ENCODE data around the gene ZNF292.
"Not testable (repeated sequence)": the region's sequence is repeated elsewhere in the genome, so short reads cannot be mapped to it uniquely, and the experiment has no call there.

The ZNF292 gene

DNA sequence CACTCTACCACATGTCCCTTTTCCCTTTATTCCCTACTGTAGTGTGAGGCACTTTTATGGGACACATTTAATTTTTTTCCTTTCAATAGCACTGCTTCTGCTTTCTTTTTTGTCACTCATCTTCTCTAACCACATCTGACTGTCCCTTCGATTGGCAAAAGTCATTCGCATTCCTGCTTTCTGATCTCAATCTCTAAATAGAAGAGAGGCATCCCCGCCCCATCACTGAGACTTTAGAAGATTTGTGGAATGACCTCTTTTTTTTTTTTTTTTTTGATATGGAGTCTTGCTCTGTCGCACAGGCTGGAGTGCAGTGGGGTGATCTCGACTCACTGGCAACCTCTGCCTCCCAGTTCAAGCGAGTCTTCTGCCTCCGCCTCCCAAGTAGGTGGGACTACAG, 9.1 kb downstream of the ZNF292 start:
- DNase-seq = no peak

DNA sequence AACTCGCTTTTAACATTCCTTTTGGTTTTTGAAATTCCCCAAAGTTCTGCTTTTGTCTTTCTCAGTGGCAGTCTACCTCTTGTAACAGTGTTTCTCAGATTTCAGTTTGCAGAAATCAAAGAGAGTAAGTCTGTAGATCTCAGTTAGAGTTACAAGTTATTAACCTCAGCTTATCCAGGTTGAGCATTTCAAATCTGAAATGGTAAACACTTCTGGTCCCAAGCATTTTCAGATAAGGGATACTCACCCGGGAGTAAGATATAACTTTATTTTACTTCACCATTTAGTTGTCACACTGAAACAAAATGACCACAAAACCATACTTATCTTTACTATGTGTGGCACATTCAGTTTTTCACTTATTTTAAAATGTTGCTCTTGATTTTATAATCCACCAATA, 9.8 kb downstream of the ZNF292 start:
- DNase-seq = no peak

DNA sequence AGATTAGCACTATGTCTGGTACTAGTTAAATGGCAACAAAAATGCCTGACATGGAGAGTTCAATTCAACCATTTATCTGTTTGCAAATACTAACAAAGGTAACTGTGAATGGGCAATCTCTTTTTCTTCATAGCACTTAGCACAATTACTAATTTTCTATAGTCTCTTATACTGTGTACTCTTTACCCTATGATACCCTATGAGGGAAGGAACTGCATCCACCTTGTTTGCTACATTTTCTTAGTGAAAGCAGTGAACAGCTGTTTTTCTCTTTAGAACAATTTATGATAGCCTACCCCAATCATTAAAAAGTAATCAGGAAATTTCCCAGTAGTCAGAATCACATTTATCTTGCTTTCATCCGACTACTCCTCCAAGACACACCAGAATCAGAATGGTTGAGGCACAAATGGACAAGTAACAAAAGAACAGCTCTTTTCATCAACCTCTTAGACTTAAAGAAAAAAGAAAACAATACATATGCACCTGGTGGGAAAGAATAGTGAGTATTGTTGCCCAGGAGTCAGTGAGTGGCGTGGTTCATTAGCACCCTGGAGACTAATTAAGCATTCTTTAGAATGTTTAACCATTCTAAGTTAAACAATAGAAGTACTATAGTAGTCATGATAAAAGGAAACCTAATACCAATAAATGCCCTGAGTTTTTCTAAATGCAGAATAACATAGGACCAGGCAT, 16.7 kb downstream of the ZNF292 start:
- no peak for DNase-seq

DNA sequence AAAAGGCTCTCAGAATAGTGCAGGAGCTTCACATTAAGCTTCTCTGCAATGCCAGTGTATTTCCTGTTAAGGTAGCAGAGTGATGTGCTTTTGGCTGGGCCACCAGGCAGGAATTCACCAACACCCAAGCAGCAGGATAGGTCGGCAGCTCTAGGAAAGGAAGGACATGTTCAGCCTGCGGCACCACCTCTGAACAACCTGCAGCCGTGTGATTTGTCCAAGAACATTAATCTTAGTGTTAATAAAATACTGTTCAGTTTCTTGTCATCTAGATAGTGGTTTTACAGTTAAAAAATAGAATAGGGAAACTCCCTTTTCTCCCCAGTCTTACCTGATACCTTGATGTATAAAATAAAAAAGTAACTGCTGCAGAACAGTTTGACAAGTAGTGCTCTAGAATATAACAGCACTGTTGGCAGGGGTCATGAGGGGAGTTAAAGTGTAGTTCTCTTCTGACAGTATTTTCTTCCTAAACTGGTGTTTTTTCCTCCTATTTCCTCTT, 18.8 kb downstream of the ZNF292 start:
- no peak for DNase-seq

DNA sequence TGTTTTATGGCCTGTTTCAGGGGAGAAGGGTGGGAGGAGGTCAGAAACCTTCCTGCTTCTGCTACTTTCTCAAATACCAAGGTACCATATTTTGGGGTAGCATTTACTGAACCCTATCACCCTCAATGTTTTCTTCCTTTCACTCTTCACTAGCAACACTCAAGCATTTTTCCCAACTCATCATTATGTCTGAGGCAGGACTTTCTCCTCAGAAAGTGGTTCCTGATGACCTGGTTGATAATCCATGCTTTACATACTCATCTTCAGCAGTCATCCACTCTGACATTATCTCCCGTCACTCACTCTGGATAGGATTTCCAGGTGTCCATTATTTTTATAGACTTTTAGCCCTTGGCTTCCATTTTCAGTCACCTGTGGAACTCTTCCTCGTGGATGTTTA, 21.1 kb downstream of the ZNF292 start:
- DNase-seq = no peak

DNA sequence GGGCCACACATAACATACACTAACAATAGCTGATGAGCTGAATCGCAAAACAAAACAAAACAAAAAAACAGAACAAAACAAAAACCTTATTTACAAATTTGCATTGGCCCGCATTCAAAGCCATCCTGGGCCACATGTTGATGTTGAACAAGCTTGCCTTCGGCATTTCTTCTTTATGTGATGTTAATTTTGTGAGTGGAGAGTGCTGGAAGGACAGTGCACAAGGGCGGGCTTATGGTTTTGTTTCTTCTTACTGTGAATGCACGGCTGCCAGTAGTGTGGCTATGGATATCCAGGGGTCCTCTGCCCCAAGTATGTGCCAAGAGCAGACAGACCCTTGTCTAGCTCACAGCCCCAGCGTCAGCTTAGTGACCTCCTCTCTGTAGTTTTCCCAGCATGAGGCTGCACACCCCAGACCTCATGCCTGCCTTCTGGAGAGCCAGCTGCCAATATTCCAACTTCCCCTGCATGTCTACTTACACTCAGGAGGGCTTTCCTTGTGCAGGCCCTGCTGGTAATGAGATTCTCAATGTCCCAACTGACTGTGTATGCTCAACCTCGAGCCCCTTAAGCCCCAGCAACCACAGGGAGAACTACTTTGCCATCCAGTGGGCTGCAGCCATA, 24.9 kb downstream of the ZNF292 start:
- no peak for DNase-seq

DNA sequence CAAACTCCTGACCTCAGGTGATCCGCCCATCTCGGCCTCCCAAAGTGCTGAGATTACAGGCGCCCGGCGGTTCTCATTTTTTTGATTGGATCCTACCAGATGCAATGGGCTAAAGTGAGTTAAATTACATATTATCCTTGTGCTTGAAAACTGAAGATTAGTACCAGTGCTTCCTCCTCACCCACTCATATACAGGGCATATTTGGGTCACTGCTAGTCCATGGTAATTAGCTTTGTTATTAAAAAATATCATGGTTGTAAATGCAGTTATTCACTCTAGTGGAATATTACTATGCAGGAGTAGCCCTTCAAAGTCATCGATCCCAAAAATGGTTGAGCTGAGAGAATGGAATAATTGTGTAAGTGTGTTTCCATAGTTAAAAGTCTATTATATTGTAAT, 26.5 kb downstream of the ZNF292 start:
- no peak for DNase-seq

DNA sequence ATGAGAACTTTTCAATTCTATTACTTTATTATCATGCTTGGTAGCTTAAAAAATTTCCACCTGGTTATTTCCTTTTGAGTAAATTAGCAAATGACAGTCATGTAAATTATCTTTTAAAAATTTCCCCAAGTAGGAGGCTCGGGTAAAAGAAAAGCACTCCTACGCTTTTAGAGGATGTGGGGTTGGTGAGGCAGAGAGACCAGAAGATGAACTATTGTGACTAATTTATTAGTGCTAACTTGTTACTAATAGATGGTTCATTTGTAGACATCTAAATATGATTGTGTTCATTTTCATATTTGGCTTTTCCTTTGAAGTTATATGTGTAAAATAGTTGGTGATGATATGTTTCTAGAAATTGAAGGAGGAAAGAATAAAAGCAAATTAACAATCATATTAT, 27.0 kb downstream of the ZNF292 start:
- no peak for DNase-seq

DNA sequence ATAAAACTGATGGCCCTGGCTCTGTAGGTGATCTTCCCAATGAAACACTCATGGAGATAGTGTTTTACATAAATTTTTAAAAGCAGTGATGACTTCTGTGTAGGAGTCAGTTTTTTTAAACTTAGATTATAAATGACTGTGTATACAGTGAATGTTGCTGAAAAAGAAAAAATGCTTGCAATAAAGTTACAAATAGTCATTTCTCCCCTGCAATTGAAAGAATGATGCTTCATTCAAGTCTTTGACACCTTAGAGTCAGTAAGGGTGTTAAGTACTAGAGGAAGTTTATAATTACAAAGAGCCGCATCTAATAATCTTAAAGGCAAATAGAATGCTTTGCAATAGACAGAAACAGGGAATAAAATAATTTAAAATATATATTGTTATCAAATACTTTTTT, 27.6 kb downstream of the ZNF292 start:
- DNase-seq = no peak

DNA sequence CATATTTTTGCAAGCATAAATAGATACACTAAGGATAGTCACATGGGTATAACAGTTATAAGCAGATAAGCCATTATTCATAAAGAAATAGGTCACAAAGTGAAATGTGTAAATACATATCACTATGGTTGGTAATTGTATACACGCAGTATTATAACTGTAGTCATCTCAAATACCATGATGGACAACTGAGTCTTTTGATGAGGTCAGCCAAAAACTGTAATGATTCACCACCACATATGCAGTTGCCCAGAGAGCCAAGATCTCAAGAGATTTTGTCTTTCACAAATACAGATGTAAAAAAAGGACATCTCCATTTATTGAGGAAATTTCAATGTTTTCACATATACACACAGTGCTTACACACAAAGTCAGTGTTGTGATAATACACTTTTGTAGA, 28.3 kb downstream of the ZNF292 start:
- no peak for DNase-seq

DNA sequence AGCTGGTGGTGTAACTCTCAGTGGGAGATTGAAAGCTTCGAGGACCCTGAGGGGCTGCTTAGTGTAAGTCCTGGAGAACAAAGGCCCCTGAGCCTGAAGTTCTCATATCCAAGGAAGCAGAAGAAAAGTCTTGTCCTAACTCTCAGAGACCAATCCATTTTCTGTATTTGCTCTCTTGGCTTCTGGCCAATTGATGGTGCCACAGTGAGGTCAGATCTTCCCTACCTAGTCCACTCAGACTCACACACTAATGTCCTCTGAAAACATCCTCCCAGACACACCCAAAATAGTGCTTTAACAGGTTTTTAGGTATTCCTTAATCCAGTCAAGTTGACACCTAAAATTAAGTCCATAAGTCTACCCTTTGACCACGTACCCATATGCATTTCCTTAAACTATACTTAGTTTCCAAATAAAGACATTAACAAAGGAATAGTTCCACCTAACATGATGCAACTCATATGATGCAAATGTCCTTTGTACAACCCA, 29.4 kb downstream of the ZNF292 start:
- DNase-seq = no peak

DNA sequence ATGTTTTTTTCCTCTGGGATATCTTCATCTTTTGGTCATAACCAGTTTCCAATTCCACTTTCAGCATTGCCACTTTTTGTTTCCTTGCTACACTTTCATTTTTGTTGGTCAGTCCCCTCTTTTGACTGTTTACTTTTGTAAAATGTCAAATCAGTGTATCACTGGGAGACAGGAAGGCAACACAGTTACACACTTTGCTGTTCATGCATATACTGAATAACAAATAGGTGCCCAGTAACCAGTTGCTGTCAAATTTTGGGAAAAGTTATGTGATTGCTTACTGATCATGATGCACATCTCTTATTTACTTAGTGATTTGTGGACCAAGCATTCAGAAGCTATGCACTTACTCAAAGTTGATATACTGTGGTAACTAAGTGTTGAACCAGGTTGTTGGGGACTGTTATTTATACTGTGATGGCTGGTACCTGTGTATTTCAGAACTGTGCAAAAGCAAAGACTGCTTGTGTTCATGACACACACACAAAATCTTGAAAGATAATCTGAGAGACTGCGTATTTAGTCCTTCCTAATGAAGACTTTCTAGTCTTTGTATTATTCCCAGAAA, 41.0 kb downstream of the ZNF292 start:
- DNase-seq = no peak

DNA sequence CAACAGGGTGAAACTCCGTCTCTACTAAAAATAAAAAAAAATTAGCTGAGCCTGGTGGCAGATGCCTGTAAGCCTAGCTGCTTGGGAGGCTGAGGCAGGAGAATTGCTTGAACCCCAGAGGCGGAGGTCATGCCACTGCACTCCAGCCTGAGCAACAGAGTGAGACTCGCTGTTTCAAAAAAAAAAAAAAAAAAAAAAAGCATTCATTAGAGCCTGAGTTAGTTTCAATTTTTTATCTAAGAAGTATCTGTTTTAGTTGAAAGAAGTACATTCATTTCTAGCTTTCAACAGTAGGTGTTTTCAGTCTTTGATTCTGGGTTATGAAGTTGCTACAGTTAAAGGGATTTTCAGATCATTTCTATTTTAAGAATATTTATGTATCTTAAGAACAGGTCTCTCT, 42.2 kb downstream of the ZNF292 start:
- DNase-seq = no peak

DNA sequence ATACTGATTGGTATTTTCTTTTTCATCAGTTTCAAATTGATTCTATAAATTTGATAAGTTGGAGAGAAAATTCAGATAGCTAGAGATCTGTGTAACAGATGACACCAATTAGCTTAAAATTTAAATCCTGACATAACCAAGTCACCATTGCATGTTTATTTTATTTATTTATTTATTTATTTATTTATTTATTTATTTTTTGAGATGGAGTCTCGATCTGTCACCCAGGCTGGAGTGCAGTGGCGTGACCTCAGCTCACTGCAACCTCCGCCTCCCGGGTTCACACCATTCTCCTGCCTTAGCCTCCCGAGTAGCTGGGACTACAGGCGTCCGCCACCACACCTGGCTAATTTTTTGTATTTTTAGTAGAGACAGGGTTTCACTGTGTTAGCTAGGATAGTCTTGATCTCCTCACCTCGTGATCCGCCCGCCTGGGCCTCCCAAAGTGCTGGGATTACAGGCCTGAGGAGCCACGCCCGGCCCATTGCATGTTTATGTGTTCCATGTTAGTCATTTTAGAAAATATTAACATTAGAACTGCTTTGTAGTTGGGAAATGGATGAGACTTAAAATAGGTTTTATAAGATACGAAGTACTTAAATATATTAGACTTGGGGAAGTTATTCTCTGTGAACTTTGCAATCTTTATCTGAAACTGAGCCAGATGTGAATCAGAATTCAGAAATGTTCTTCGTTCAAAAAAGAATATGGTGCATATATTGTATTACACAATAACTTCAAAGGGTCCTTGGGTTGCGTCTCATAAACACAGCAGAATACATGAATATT, 42.9 kb downstream of the ZNF292 start:
- DNase-seq = not testable (repeated sequence)

DNA sequence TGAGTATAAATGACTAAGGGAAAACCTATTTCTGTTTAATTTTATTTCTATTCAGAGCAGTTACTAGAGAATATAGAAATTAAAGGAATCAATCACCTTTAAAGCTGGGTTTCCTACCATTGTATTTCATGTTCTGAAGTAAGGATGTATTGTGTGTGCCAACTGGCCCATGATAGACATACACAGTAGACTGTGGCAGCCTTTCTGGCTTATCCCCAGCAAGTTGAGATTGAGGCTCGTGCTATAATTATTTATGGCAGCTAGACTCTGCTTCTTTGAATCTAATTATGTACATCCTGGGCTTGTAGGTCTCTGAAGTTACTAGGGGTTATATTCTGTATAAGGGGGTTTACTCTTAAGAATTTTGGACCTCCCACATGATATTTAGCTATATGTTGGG, 44.4 kb downstream of the ZNF292 start:
- no peak for DNase-seq

DNA sequence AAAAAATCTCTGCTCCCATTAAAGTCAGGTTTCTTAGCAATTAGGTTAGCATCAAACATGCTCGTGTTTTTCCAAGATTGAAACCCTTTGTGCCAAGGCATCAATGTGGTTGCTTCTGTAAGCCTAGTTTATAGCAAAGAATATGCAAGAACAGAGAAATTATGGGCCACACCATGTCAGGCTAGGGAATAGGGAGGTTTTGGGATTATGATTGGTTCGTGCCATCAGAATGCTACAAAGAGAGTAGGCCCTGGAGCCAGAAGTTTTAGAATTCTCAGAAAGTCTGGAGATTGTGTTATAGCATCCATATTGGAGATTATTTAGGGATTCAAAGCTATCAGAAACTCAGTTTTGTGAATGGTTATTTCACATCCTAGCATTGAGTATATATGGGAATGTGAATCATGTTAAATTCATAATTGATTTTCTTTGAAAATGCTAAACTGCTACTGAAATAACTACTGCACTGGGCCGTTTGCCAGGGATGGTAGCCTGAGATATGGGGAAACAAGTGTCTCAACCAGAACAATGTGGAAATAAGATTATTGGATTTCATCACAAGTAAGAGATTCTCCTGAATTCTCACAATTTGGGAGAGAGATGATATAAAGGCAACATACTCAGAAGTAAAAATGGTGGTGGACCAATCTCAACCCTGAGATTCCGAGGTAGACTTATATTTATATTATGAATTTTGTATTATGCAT, 45.3 kb downstream of the ZNF292 start:
- DNase-seq = no peak

DNA sequence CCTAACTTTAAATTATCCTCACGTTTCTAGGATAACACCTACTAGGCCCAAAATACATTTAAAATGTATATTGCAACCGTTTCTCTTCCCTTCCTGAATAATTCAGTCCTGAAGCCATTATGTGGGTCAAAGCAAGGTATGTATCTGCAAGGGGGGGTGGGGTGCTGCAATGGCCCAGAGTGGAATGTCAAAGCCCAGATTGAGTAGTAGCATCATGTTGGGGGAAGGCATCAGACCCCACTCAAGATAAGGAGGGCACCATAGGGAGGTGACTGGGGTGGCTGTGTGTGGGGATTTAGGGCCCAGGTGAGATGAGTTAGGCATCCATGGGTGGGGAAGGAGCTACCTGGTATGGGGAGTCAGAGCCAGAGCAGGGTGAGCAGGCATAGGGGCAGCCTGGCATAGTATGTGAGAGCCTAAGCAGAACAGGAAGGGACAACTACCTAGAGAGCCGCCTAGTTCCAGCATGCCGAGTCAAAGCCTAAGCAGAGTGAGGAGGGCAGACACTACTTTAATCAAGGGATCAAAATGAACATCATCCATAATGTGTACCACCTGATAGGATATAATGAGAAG, 48.2 kb downstream of the ZNF292 start:
- DNase-seq = no peak

DNA sequence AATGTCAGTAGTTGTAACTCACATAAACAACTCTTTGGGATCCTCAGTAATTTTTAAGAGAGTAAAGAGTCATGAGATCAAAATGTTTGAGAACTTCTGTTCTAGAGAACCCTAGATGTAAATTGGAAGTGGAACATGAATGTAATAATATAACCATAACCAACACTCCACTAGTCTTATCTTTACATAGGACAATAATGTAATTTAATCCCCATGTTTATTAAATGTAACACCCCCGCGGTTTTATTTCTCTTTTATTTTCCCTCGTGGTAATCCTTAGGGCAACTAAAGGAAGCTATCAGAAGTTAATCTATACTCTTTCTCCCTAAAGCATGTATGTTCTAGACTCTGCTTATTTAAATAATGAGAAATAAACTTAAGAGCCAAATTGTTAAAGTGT, 54.4 kb downstream of the ZNF292 start:
- DNase-seq = no peak

DNA sequence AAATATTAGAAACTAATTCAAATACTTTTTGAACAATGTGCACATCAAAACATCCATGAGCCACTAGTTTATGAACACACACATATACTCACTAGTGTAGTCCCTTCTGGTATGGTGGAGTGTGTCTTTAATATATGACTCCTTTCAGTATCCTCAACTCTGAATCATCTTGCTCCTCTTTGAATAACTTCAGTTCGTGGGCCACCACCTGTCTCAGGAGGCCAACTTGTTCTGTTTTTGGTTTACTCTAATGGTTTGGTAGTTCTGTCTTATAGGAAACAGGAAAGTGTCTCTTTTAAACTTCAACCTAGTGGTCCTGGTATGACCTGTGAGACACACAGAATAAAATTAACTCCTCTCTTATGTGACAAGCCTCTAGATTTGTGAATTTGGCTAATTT, 55.6 kb downstream of the ZNF292 start:
- no peak for DNase-seq

DNA sequence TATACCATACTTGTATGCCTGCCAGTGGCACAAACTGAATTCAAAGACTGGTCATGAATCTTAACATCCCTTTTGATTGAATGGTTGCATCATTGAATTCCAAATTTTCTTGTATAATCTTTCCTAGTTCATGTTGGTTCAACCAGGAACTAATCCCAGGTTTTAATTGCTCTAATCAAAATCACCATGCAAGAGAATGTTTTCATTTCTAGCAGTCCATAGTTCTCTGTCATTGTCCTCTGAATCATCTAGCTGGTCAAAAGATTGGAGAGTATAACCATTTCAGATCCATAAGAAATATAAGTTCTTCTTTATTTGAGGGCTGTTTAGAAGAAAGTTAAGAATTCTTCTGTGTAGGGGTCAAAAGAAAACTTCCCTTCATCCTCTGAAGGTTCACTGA, 57.2 kb downstream of the ZNF292 start:
- no peak for DNase-seq

DNA sequence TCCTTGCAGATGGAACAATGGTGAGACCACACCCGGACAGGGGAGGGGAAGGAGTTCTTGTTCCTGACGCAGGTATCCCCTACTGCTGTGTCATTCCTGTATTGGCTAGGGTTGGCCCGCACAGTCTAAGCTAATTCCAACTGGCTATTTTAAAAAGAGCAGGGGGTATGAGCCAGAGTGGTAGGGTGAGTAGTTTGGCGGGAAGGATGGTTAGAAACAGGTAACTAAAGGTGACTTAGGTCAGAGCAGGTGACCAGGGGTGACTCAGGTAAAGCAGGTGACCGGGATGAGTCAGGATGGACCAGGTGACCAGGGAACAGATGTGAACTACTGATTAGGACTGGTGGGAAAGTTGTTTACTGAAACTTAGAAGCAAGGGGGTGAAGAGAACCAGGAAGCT, 58.0 kb downstream of the ZNF292 start:
- no peak for DNase-seq

DNA sequence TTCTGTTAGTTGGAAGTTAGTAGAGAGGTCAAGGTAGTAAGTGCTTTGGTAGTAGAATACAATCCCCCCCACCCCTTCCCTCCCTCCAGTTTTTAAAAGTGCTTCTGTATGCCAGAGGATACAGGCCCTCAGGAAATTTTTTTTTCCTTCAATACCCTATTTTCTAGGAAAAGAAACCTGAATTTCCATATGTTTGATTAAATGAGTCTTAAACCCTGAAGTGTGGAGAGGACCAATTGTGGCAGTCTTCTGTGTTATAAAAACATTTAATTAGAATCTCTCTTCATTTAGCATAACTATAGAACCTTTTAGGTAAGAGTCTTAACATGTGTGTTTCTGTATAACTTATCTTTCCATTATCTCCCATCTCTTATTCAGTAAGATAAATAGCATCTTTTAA, 59.5 kb downstream of the ZNF292 start:
- DNase-seq = no peak

DNA sequence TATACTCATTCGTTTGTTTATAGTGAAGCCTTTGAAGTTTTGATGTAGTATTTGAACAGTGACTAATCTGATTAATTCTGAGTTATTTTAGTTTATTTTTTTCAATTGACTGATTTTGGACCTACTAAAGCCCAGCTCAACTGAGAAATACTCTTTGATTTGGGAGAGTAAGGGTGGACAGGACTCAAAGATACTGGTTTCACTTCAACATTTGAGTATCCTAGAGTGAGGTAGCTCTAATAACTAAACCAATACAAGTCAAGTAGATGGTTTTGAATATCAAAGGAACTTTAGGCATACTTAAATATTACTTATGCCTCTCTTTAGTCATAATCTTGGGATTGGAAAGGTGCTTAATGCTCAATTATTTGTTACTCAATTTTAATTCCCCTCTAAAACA, 65.6 kb downstream of the ZNF292 start:
- no peak for DNase-seq

Measured in CD4-positive, alpha-beta T cell treated with Interleukin-15 for 1 hour (primary cell).